ENCODE measurements around the gene ATP1B3. TPM values are rescaled to one million over a fixed set of nuclear protein-coding genes. Genes with fewer than 3 reads are reported as not detected.

Gene ATP1B3
- total and polyA plus RNA-seq, 10 of the 15 experiments (the other 5 are each of a cell fraction or from before 2014, with no cell fraction given) = 41.4 to 200 (median 94.0) TPM

DNA sequence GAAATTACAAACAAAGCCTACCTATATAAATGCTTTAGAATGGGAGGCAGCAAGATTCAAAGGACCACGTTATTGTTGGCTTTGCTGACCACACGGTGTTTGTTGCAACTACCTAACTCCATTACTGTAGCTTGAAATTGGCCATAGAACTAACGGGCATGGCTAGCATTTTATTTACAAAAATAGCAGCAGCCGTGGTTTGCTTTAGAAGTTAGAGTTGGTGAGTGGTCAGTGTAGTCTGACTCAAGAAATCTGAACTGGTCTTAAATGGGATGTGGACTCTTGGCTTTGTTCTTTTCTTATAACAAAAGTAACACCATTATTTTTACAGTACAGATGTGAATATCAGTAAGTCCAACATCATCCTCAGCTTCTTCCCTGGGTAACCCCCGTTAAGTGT, 10.6 kb downstream of the ATP1B3 start (continued):
- TF ChIP-seq, protein P1, sequence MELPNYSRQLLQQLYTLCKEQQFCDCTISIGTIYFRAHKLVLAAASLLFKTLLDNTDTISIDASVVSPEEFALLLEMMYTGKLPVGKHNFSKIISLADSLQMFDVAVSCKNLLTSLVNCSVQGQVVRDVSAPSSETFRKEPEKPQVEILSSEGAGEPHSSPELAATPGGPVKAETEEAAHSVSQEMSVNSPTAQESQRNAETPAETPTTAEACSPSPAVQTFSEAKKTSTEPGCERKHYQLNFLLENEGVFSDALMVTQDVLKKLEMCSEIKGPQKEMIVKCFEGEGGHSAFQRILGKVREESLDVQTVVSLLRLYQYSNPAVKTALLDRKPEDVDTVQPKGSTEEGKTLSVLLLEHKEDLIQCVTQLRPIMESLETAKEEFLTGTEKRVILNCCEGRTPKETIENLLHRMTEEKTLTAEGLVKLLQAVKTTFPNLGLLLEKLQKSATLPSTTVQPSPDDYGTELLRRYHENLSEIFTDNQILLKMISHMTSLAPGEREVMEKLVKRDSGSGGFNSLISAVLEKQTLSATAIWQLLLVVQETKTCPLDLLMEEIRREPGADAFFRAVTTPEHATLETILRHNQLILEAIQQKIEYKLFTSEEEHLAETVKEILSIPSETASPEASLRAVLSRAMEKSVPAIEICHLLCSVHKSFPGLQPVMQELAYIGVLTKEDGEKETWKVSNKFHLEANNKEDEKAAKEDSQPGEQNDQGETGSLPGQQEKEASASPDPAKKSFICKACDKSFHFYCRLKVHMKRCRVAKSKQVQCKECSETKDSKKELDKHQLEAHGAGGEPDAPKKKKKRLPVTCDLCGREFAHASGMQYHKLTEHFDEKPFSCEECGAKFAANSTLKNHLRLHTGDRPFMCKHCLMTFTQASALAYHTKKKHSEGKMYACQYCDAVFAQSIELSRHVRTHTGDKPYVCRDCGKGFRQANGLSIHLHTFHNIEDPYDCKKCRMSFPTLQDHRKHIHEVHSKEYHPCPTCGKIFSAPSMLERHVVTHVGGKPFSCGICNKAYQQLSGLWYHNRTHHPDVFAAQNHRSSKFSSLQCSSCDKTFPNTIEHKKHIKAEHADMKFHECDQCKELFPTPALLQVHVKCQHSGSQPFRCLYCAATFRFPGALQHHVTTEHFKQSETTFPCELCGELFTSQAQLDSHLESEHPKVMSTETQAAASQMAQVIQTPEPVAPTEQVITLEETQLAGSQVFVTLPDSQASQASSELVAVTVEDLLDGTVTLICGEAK (IDR thresholded peaks at IDR 0.05; ENCODE audit: borderline replicate concordance) = no peak
- no peak for TF ChIP-seq RELA (IDR thresholded peaks at IDR 0.05; ENCODE audit: borderline replicate concordance, partially characterized antibody)
- TF ChIP-seq GABPA (IDR thresholded peaks at IDR 0.05; ENCODE audit: low read depth) = no peak
- TF ChIP-seq FOXK2 (IDR thresholded peaks at IDR 0.05) = no peak
- TF ChIP-seq KLF5 (IDR thresholded peaks at IDR 0.05; ENCODE audit: partially characterized antibody) = no peak
- no peak for TF ChIP-seq POLR2AphosphoS2 (IDR thresholded peaks at IDR 0.05; ENCODE audit: low read depth, low read length)
- no peak for TF ChIP-seq RAD21 (IDR thresholded peaks at IDR 0.05; ENCODE audit: insufficient read depth, low read depth, low read length)
- TF ChIP-seq, protein P2, sequence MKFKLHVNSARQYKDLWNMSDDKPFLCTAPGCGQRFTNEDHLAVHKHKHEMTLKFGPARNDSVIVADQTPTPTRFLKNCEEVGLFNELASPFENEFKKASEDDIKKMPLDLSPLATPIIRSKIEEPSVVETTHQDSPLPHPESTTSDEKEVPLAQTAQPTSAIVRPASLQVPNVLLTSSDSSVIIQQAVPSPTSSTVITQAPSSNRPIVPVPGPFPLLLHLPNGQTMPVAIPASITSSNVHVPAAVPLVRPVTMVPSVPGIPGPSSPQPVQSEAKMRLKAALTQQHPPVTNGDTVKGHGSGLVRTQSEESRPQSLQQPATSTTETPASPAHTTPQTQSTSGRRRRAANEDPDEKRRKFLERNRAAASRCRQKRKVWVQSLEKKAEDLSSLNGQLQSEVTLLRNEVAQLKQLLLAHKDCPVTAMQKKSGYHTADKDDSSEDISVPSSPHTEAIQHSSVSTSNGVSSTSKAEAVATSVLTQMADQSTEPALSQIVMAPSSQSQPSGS (IDR thresholded peaks at IDR 0.05; ENCODE audit: low read length) = no peak

Measured in GM12878 (cell line).